Thymus (tissue), 11 donors: ENCODE measurements around the gene CASK. TPM values are rescaled to one million over a fixed set of nuclear protein-coding genes. Genes with fewer than 3 reads are reported as not detected.
A peak's percentile ranks its signal among the peaks of the same experiment; 100 is the strongest.

Experiments used
- DNase-seq, 9 donors: peaks; one replicate each; pipeline ENCODE4 v3.0.0-alpha.2; 2013; ENCODE audit warnings: low spot score in 9 of 9, low read depth in 6 of 9, missing footprints in 1 of 9
- H3K27ac ChIP-seq, 2 donors: one replicate each; pipeline ENCODE4 v1.5.1; 2013; ENCODE audit warnings: control low read depth in 1 of 2, low read depth in 1 of 2, low read length in 1 of 2, mild to moderate bottlenecking in 1 of 2, moderate library complexity in 1 of 2
- H3K27me3 ChIP-seq, 2 donors: one replicate each; pipeline ENCODE4 v1.5.1; 2013; ENCODE audit warnings: low read length in 1 of 2; ENCODE audit not compliant: control insufficient read depth in 2 of 2, insufficient read depth in 1 of 2
- H3K36me3 ChIP-seq, 2 donors: one replicate each; pipeline ENCODE4 v1.5.1; 2013; ENCODE audit warnings: low read length in 1 of 2, mild to moderate bottlenecking in 1 of 2, moderate library complexity in 1 of 2; ENCODE audit not compliant: control insufficient read depth in 2 of 2, insufficient read depth in 2 of 2
- H3K4me1 ChIP-seq, 2 donors: one replicate each; pipeline ENCODE4 v1.5.1; 2013; ENCODE audit warnings: low read length in 2 of 2; ENCODE audit not compliant: control insufficient read depth in 2 of 2, insufficient read depth in 2 of 2
- H3K4me3 ChIP-seq, 2 donors: one replicate each; pipeline ENCODE4 v1.5.1; 2013; ENCODE audit warnings: low read length in 2 of 2, control low read depth in 1 of 2, mild to moderate bottlenecking in 1 of 2
- H3K9me3 ChIP-seq, 2 donors: one replicate each; pipeline ENCODE4 v1.5.1; 2013; ENCODE audit warnings: low read length in 1 of 2, mild to moderate bottlenecking in 1 of 2; ENCODE audit not compliant: control insufficient read depth in 2 of 2, insufficient read depth in 1 of 2
- WGBS: extraction: QIAGEN DNeasy Blood & Tissue Kit; methylation state at CpG from one replicate; pipeline ENCODE4 v1.1.7; 2013; 5-methylcytosine and 5-hydroxymethylcytosine counted together
- polyA plus RNA-seq: library from polyadenylated mRNA; stranded (reverse); fragments of 200-250 nt; gene quantifications from one replicate; pipeline ENCODE4 v1.2.3, GENCODE V29; 2013
- total RNA-seq: library from RNA; stranded (reverse); fragments of 120-200 nt; gene quantifications from one replicate; pipeline ENCODE4 v1.2.4, GENCODE V29; 2013
- donor health status: healthy.

The CASK gene
- total and polyA plus RNA-seq, 2 donors, result 15.7 to 21.0 TPM

- peak in 1 of 9 donors; percentile 39 for DNase-seq
- H3K27me3 ChIP-seq, result no peaks in the 10 kb centered on the region
- H3K27ac ChIP-seq, result peak overlapping the region; percentile 8 to 74
- H3K4me3 ChIP-seq, result peak overlapping the region; percentile 69 to 78
- H3K36me3 ChIP-seq, result no peaks in the 10 kb centered on the region
- H3K9me3 ChIP-seq, result no peaks in the 10 kb centered on the region
- peaks cover 2 to 7% of the 10 kb centered on the region in 2 donors for H3K4me1 ChIP-seq
- 3% methylated on average over 13 of the region's 13 CpGs for WGBS
Measured at GRCh38 chrX:41921492-41922430, 1.6 kb downstream of the CASK start.

- H3K27me3 ChIP-seq, result no peaks in the 10 kb centered on the region
- 92% methylated on average over 2 of the region's 2 CpGs for WGBS
- H3K4me1 ChIP-seq, result peaks cover 2 to 7% of the 10 kb centered on the region in 2 donors
- H3K36me3 ChIP-seq, result no peaks in the 10 kb centered on the region
- no peaks in the 10 kb centered on the region for H3K9me3 ChIP-seq
- H3K4me3 ChIP-seq, result no peak overlapping the region
- DNase-seq, result no peak
- H3K27ac ChIP-seq, result no peak overlapping the region
Measured at GRCh38 chrX:41919870-41920269, 3.5 kb downstream of the CASK start.

GRCh38 chrX:41917517-41917916 lies 5.8 kb downstream of the CASK start:
- H3K27ac ChIP-seq, result peak overlapping the region in 1 of 2 donors; percentile 55

GRCh38 chrX:41913476-41913875 lies 9.9 kb downstream of the CASK start:
- Histone ChIP-seq H3K4me3 (no peak overlapping the region), H3K9me3 (no peaks in the 10 kb centered on the region), H3K27ac (no peak overlapping the region), H3K27me3 (no peaks in the 10 kb centered on the region), H3K4me1 (peaks cover 0 to 2% of the 10 kb centered on the region in 2 donors), H3K36me3 (no peaks in the 10 kb centered on the region)
- 94% methylated on average over 1 of the region's 1 CpG for WGBS
- DNase-seq, result no peak

More at GRCh38 chrX:41917517-41917916, 5.8 kb downstream of the CASK start:
- Histone ChIP-seq H3K4me3 (peak overlapping the region in 1 of 2 donors; percentile 9), H3K4me1 (peaks cover 0 to 2% of the 10 kb centered on the region in 2 donors), H3K36me3 (no peaks in the 10 kb centered on the region), H3K27me3 (no peaks in the 10 kb centered on the region), H3K9me3 (no peaks in the 10 kb centered on the region)
- 71% methylated on average over 5 of the region's 5 CpGs for WGBS
- peak in 1 of 9 donors; percentile 42 for DNase-seq

- Histone ChIP-seq H3K36me3 (no peaks in the 10 kb centered on the region), H3K4me3 (no peak overlapping the region), H3K4me1 (peaks cover 0 to 2% of the 10 kb centered on the region in 2 donors), H3K27me3 (no peaks in the 10 kb centered on the region), H3K27ac (no peak overlapping the region), H3K9me3 (no peaks in the 10 kb centered on the region)
- WGBS, result 93% methylated on average over 4 of the region's 4 CpGs
- DNase-seq, result no peak
Measured at GRCh38 chrX:41912923-41913322, 10.4 kb downstream of the CASK start.

- peak in 1 of 9 donors; percentile 53 for DNase-seq
- Histone ChIP-seq H3K27me3 (no peaks in the 10 kb centered on the region), H3K27ac (no peak overlapping the region), H3K36me3 (no peaks in the 10 kb centered on the region), H3K4me3 (no peak overlapping the region), H3K9me3 (no peaks in the 10 kb centered on the region), H3K4me1 (peaks cover 0 to 2% of the 10 kb centered on the region in 2 donors)
Measured at GRCh38 chrX:41909068-41909467, 14.3 kb downstream of the CASK start.

- DNase-seq, result no peak
- no peak overlapping the region for H3K4me3 ChIP-seq
- WGBS, result 97% methylated on average over 3 of the region's 3 CpGs
- peaks cover 2% of the 10 kb centered on the region in 2 donors for H3K4me1 ChIP-seq
- H3K36me3 ChIP-seq, result peaks cover 0 to 3% of the 10 kb centered on the region in 2 donors
- H3K27me3 ChIP-seq, result no peaks in the 10 kb centered on the region
- H3K27ac ChIP-seq, result no peak overlapping the region
- peaks cover under 1 to 3% of the 10 kb centered on the region in 2 donors for H3K9me3 ChIP-seq
Measured at GRCh38 chrX:41906515-41907187, 16.7 kb downstream of the CASK start.

- Histone ChIP-seq H3K27ac (no peak overlapping the region), H3K27me3 (no peaks in the 10 kb centered on the region), H3K4me3 (no peak overlapping the region), H3K9me3 (peaks cover 2 to 14% of the 10 kb centered on the region in 2 donors), H3K4me1 (peaks cover 0 to 2% of the 10 kb centered on the region in 2 donors), H3K36me3 (peaks cover 0 to 6% of the 10 kb centered on the region in 2 donors)
- DNase-seq, result no peak
- 88% methylated on average over 1 of the region's 1 CpG for WGBS
Measured at GRCh38 chrX:41903544-41903943, 19.8 kb downstream of the CASK start.

GRCh38 chrX:41900321-41900720 lies 23.0 kb downstream of the CASK start:
- H3K4me3 ChIP-seq, result no peak overlapping the region
- peaks cover 0 to 2% of the 10 kb centered on the region in 2 donors for H3K4me1 ChIP-seq
- peaks cover 2 to 14% of the 10 kb centered on the region in 2 donors for H3K9me3 ChIP-seq
- no peak overlapping the region for H3K27ac ChIP-seq
- DNase-seq, result peak in 1 of 9 donors; percentile 16
- H3K27me3 ChIP-seq, result no peaks in the 10 kb centered on the region
- peaks cover 0 to 6% of the 10 kb centered on the region in 2 donors for H3K36me3 ChIP-seq
